ENCODE measurements around the gene ADGRD2.

Gene ADGRD2

DNA sequence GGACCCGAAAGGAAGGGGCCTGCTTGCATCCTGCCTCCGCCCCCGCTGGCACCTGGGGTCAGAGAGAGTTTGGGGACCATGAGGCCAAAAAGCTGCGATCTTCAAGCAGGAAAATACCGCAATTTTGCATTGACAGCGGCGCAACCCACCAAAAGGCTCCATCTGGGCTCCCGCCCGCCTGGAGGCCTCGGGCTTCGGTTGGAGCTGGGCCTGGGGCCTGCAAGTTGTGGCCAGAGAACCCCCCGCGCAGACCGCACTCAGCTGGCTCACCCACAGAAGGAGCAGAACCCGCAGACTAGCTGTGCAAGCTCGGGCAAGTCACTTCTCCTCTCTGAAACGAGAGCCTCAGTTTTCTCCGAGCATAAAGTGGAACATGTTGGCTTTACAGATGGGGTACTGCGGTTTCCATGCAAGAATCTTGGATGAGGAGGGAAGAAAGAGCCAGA, 55.7 kb downstream of the ADGRD2 start:
- TF ChIP-seq ZNF274 (IDR thresholded peaks at IDR 0.05; ENCODE audit: low read depth, low read length) = no peak
- H3K4me3 ChIP-seq (ENCODE audit: low read length) = no peak overlapping the region

DNA sequence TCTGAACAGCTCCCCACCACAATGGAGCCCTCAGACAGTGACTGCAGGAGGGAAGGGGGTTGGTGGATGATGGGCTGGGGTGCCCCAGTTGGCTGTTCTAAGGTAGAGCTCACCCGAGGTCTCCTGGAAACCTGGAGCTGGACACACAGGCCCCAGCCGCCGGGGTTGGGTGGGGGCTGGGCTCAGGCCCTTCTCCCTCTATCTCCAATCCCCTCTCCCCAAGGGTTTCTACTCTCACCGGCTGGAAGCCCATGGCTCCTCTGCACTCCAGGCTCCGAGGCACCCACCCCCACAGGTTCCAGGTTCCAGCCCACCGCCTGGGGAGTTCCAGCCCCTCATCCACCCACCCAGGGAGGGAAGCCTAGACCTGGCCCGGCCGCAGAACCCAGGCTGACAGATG, 56.2 kb downstream of the ADGRD2 start:
- no peak for TF ChIP-seq ZNF274 (IDR thresholded peaks at IDR 0.05; ENCODE audit: low read depth, low read length)
- H3K4me3 ChIP-seq (ENCODE audit: low read length) = no peak overlapping the region

GRCh38 chr9:124506931-124507879, 57.0 kb downstream of the ADGRD2 start, which contains the start of gene NR5A1:
NR5A1 (minus strand) TSS chr9:124507399; CDS start chr9:124503395, 4,004 bp downstream.
- no peak within 1 kb of the TSS for H3K4me3 ChIP-seq (ENCODE audit: low read length)
- no peak for TF ChIP-seq ZNF274 (IDR thresholded peaks at IDR 0.05; ENCODE audit: low read depth, low read length)

DNA sequence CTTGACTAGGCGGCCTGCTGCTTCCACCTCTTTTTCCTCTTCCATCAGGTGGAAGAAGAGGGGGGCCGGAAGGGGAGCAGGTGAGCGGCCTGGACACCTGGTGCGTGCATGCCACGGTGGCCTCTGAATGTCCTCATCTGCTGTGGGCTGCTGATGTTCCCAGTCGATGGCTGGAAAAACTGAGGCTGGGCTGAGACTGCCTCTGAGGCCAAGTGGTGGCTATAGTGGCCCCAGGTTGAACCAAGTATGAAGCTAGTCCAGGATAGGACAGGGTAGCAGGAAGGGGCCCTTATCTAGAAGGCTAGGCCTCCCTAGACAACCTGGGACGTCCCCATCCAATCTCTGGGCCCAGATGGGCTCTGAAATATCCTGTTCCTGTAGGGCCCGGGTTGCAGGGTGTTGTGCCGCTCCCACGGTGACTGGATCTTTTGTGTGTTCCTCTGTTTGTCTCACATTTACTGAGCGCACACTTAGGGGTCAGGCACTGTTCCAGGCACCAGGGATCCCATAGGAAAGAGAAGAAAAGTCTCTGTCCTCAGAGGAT, 57.7 kb downstream of the ADGRD2 start:
- no peak for TF ChIP-seq ZNF274 (IDR thresholded peaks at IDR 0.05; ENCODE audit: low read depth, low read length)
- H3K4me3 ChIP-seq (ENCODE audit: low read length) = no peak overlapping the region

DNA sequence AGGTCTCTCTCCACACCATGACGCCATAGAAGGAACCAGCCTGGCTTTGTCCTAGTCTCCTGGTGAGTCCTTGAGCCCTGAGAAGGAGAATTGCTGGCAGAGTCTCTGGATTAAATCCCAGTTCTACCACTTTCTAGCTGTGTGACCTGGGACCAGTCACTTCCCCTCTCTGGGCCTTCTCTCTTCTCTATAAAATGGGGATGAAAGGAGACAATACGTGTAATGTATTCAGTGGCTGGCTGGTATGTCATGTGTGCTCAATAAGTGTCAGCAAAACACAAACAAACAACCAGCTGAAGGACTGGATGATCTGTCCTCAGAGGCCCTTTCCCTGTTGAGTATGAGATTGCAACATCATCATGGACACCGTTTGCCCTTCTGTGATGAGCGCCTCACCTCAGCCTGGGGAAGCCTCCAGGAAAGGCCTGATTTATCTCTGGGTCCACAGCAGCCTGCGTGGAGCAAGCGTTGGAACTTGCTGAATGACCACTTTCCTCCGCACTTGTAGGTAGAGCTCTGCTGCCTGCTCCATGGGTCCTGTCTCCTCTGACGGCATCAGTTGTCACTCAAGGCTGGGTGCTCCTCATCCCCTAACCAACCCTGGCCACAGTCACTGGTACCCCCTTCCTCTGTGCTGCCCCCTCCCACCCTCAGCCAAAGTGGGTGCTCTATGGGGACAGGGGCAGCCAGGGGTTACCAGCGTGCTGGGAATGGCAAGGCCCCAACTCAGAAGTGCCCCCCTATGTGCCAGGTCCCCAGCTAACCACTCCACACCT, 60.6 kb downstream of the ADGRD2 start:
- no peak for TF ChIP-seq ZNF274 (IDR thresholded peaks at IDR 0.05; ENCODE audit: low read depth, low read length)
- H3K4me3 ChIP-seq (ENCODE audit: low read length) = no peak overlapping the region

DNA sequence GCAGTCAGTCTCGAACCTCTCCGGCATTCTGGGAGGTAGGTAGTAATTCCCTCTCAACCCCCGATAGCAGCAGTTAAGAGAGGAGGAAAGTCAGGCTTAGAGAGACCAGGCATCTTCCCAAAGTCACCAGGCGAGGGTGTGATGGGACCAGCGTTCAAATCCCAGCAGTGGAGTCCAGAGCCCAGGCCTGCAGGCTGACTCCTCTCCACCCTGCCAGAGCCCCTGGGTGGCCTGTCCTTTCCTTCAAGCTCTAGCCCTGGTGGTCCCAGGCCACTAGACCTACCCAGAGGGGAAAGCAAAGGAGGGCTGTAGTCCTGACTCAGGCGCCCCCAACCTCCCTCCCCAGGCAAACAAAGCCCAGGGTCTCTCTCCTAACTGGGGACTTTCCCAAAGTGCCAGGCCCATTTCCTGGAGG, 61.2 kb downstream of the ADGRD2 start:
- H3K4me3 ChIP-seq (ENCODE audit: low read length) = no peak overlapping the region
- no peak for TF ChIP-seq ZNF274 (IDR thresholded peaks at IDR 0.05; ENCODE audit: low read depth, low read length)

DNA sequence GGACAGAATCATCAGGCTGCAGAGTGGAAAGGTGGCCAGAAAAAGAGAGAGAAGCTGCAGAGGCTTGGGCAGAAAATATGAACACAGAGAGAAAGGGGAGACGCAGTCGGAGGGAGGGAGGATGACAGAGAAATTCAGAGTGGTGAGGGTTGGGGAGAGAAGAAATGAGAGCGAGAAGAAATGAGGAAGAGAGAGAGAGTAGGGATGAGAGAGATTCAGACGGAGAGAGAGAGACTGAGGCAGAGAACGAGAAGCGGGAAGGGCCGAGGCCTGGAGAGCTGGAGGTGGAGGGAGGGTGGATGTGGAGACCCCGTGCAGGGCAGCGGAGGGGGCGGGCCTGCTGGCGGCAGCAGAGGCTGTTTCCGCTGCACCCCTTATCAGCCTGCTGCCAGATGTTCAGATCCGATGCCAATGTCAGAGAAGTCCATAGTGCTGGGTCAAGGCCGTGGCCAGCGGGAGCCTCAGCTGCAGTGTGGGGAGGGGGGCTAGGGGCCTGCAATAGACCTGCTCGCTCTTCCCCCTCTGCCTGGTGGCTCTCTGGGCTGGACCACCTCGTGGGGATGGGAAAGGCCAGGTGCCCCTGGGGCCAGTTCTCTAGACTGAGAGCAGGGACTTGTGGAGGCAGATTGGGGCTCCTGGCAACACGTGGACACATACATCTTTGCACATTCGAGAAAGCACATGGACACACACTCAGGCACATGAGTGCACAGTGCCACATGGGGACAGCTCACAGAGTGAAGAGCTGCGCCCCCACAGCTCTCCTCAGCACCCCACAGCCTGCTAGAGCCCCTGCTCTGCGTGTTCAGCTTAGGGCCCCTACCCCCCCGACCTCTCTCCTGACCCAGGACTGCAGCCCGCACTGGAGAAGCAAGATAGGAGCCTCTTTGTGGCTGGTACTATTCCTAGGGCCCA, 61.9 kb downstream of the ADGRD2 start:
- no peak overlapping the region for H3K4me3 ChIP-seq (ENCODE audit: low read length)
- no peak for TF ChIP-seq ZNF274 (IDR thresholded peaks at IDR 0.05; ENCODE audit: low read depth, low read length)

DNA sequence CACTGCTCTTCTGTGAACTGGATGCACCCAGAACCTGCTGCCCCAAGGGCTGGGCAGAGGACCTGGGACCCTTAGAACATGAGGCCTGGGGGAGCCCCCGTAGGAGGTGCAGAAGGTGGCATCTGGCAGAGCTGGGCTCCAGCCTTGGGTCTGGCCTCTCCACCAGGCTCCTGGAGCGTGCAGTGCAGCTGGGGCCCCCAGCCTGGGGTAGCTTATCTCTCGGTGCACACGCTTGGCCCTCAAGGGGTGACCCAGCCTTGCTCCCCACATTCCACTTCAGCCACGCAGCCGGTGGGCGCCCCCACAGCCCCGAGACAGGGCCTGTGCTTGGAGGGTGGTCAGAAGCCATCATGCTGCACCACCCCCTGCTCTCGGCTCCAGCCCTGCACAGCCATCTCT, 62.6 kb downstream of the ADGRD2 start:
- TF ChIP-seq ZNF274 (IDR thresholded peaks at IDR 0.05; ENCODE audit: low read depth, low read length) = no peak
- H3K4me3 ChIP-seq (ENCODE audit: low read length) = no peak overlapping the region

DNA sequence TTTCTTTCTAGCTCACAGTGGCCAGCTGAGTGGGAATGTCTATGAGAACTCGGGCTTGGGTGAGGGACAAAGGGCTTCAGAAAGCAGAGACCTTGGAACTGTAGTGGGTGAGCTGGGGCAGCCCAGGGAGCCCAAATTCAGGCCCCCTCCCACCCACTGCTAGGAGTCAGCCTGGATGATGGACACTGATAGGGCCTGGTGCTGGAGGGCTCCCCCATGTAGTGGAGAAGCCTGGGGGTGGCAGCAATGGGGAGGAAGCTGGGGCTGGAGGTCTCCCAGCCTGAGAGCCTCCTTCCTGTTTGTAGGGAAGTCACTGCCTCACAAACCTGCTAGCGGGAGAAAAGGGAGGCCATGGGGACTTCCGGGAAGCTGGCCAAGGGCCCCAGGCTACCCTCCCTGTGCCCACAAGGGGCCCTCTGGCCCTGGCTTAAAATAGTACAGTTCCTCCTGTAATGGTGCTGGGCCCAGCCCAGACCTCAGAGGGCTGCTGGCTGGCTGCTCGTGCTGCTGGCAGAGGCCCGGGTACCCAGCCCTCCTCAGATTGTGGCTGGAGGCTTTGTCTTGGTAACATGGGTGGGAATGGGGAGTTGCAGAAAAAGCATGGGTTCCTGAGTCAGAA, 63.2 kb downstream of the ADGRD2 start:
- H3K4me3 ChIP-seq (ENCODE audit: low read length) = no peak overlapping the region
- TF ChIP-seq ZNF274 (IDR thresholded peaks at IDR 0.05; ENCODE audit: low read depth, low read length) = no peak

DNA sequence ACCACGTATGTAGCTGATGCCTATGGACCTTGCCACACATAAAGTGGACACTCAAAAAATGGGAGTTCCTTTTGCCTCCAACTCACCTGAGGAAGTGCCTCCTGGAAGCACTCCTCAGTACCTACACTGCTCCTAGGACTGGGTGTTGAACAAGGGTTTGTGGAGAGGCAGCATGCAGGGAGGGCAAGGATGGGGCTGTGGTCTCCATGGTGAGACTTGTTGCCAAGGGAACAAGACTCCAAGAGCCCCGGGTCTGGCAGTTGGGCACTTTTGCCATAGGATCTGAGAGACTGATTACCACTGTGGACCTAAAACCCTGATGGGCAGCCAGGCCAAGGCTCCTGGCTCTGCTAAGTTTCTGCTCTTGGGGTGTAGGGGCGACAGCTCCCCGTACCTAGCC, 63.9 kb downstream of the ADGRD2 start:
- TF ChIP-seq ZNF274 (IDR thresholded peaks at IDR 0.05; ENCODE audit: low read depth, low read length) = no peak
- no peak overlapping the region for H3K4me3 ChIP-seq (ENCODE audit: low read length)

DNA sequence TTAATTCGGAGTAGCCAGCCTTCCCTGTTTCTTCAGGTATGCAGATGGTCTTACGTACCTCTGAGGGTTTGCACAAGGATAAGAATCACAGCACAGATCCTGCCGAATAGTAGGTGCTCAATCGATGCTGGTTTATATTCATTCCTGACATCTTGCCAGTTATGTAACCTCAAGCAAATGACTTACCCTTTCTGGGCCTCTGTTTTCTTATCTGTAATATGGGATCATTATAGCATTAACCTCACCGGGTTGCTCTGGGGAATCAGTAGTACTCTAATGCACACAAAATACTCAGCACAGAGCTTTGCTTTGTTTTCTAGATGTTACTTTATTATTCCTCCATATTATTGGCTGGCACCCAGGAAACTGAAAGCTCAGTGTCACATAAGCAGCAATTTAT, 64.6 kb downstream of the ADGRD2 start:
- H3K4me3 ChIP-seq (ENCODE audit: low read length) = no peak overlapping the region
- TF ChIP-seq ZNF274 (IDR thresholded peaks at IDR 0.05; ENCODE audit: low read depth, low read length) = no peak

DNA sequence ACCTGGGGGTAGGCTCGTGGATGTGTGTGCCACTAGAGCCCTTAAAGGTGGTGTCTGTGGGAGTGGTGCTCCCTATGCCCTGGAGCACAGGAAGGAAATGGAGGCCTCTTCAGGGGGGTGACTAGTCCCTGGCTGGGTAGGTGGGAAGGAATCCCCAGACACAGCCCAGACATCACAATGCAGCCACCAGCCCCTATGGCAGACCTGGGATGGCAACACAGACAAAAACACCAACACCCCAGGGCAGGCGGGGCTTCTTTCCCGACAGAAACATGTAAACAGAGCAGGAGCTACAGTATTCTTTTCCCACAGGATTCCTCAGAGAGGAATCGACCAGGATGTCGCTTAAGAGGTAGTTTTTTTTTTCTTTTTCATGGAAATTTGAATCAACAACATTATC, 67.3 kb downstream of the ADGRD2 start:
- no peak for TF ChIP-seq ZNF274 (IDR thresholded peaks at IDR 0.05; ENCODE audit: low read depth, low read length)
- no peak overlapping the region for H3K4me3 ChIP-seq (ENCODE audit: low read length)

GRCh38 chr9:124518116-124518515, 67.9 kb downstream of the ADGRD2 start:
- no peak for TF ChIP-seq ZNF274 (IDR thresholded peaks at IDR 0.05; ENCODE audit: low read depth, low read length)

More at GRCh38 chr9:124518116-124518515, 67.9 kb downstream of the ADGRD2 start:
- no peak overlapping the region for H3K4me3 ChIP-seq (ENCODE audit: low read length)
